ENCODE results near the gene GPD1. TPM values are rescaled to one million over a fixed set of nuclear protein-coding genes. Genes with fewer than 3 reads are reported as not detected.
A peak's percentile ranks its signal among the peaks of the same experiment; 100 is the strongest.

The GPD1 gene
- polyA plus RNA-seq: 100 to 1,000 TPM in 3 of 4 donors, 10 to 100 TPM in 1; 97.1 to 198 (median 157) TPM
- long read RNA-seq, donor 1, transcript GPD1-201 (8 exons, 3,082 nt): major isoform, 102 of 174 reads
- long read RNA-seq, donor 1, partial matches to known transcripts: 59 of 174 reads
- long read RNA-seq, donor 1, other reads (novel, unspliced or antisense): 12 of 174 reads
- long read RNA-seq, donor 2, transcript GPD1-201 (8 exons, 3,082 nt): major isoform, 15 of 23 reads
- long read RNA-seq, donor 2, partial matches to known transcripts: 7 of 23 reads
- long read RNA-seq, donor 2, other reads (novel, unspliced or antisense): 0 of 23 reads
- long read RNA-seq, donor 3, transcript GPD1-201 (8 exons, 3,082 nt): major isoform, 22 of 83 reads
- long read RNA-seq, donor 3, partial matches to known transcripts: 61 of 83 reads
- long read RNA-seq, donor 3, other reads (novel, unspliced or antisense): 0 of 83 reads
- long read RNA-seq, donor 4, partial matches to known transcripts: 0 of 1 reads
- long read RNA-seq, donor 4, other reads (novel, unspliced or antisense): 0 of 1 reads
- long read RNA-seq, donor 5, transcript GPD1-201 (8 exons, 3,082 nt): major isoform, 11 of 52 reads
- long read RNA-seq, donor 5, partial matches to known transcripts: 40 of 52 reads
- long read RNA-seq, donor 5, other reads (novel, unspliced or antisense): 0 of 52 reads
- long read RNA-seq, donor 6, transcript GPD1-201 (8 exons, 3,082 nt): major isoform, 34 of 43 reads
- long read RNA-seq, donor 6, partial matches to known transcripts: 8 of 43 reads
- long read RNA-seq, donor 6, other reads (novel, unspliced or antisense): 0 of 43 reads
- long read RNA-seq, donor 7: 0 reads
- long read RNA-seq, donor 8: 0 reads
- long read RNA-seq, donor 9, transcript GPD1-201 (8 exons, 3,082 nt): major isoform, 14 of 14 reads
- long read RNA-seq, donor 9, partial matches to known transcripts: 0 of 14 reads
- long read RNA-seq, donor 9, other reads (novel, unspliced or antisense): 0 of 14 reads
- long read RNA-seq, donor 10, transcript GPD1-201 (8 exons, 3,082 nt): major isoform, 25 of 51 reads
- long read RNA-seq, donor 10, partial matches to known transcripts: 26 of 51 reads
- long read RNA-seq, donor 10, other reads (novel, unspliced or antisense): 0 of 51 reads

- Histone ChIP-seq H3K9me3 (ENCODE audit: control insufficient read depth in 2 of 2, insufficient read depth in 1 of 2, low read depth in 1 of 2, low read length in 1 of 2) (no peaks in the 10 kb centered on the region), H3K4me1 (ENCODE audit: control insufficient read depth in 3 of 3, insufficient read depth in 2 of 3, low read depth in 1 of 3, low read length in 2 of 3) (peaks cover 2 to 67% (median 11%) of the 10 kb centered on the region in 3 donors), H3K36me3 (ENCODE audit: control insufficient read depth in 3 of 3, insufficient read depth in 2 of 3, low read depth in 1 of 3, low read length in 3 of 3) (peaks cover 0 to 67% (median 11%) of the 10 kb centered on the region in 3 donors), H3K27me3 (ENCODE audit: control insufficient read depth in 3 of 3, insufficient read depth in 3 of 3, low read length in 3 of 3) (no peaks in the 10 kb centered on the region), H3K4me3 (ENCODE audit: low read depth in 1 of 3, low read length in 3 of 3) (peak within 1 kb of the TSS in 2 of 3 donors; percentile 58 to 67), H3K27ac (ENCODE audit: low read depth in 1 of 3, low read length in 2 of 3) (peak within 1 kb of the TSS; percentile 46 to 96 (median 65))
- FAIRE-seq: no peak
- peak; percentile 92 to 94 for DNase-seq
- 4 to 35% (median 26%) methylated on average over 12 to 13 of the region's 13 CpGs for WGBS, 3 donors
Observed at GRCh38 chr12:50103767-50104321, at the start of gene GPD1. Gene GPD1 (plus strand): TSS chr12:50104008. CDS start chr12:50104051, 43 bp downstream.

GRCh38 chr12:50055831-50056638 is 47.8 kb upstream of the GPD1 start:
- H3K4me1 ChIP-seq (ENCODE audit: control insufficient read depth in 3 of 3, insufficient read depth in 2 of 3, low read depth in 1 of 3, low read length in 2 of 3): peaks cover 0 to 22% (median 0%) of the 10 kb centered on the region in 3 donors
- H3K36me3 ChIP-seq (ENCODE audit: control insufficient read depth in 3 of 3, insufficient read depth in 2 of 3, low read depth in 1 of 3, low read length in 3 of 3): peaks cover 0 to 4% (median 0%) of the 10 kb centered on the region in 3 donors
- H3K9me3 ChIP-seq (ENCODE audit: control insufficient read depth in 2 of 2, insufficient read depth in 1 of 2, low read depth in 1 of 2, low read length in 1 of 2): no peaks in the 10 kb centered on the region
- 10 to 13% (median 12%) methylated on average over 17 of the region's 17 CpGs for WGBS, 3 donors
- FAIRE-seq (no peak), DNase-seq (peak; percentile 39 to 77)
- H3K27me3 ChIP-seq (ENCODE audit: control insufficient read depth in 3 of 3, insufficient read depth in 3 of 3, low read length in 3 of 3): peaks cover 5 to 42% (median 5%) of the 10 kb centered on the region in 3 donors
- H3K4me3 ChIP-seq (ENCODE audit: low read depth in 1 of 3, low read length in 3 of 3): no peak overlapping the region
- no peak overlapping the region for H3K27ac ChIP-seq (ENCODE audit: low read depth in 1 of 3, low read length in 2 of 3)

- H3K9me3 ChIP-seq (ENCODE audit: control insufficient read depth in 2 of 2, insufficient read depth in 1 of 2, low read depth in 1 of 2, low read length in 1 of 2): no peaks in the 10 kb centered on the region
- H3K27me3 ChIP-seq (ENCODE audit: control insufficient read depth in 3 of 3, insufficient read depth in 3 of 3, low read length in 3 of 3): peaks cover 5 to 39% (median 5%) of the 10 kb centered on the region in 3 donors
- H3K36me3 ChIP-seq (ENCODE audit: control insufficient read depth in 3 of 3, insufficient read depth in 2 of 3, low read depth in 1 of 3, low read length in 3 of 3): peaks cover 0 to 4% (median 0%) of the 10 kb centered on the region in 3 donors
- no peak for FAIRE-seq
- H3K27ac ChIP-seq (ENCODE audit: low read depth in 1 of 3, low read length in 2 of 3): no peak overlapping the region
- H3K4me3 ChIP-seq (ENCODE audit: low read depth in 1 of 3, low read length in 3 of 3): peak overlapping the region in 1 of 3 donors; percentile 48
- no peak for DNase-seq
- H3K4me1 ChIP-seq (ENCODE audit: control insufficient read depth in 3 of 3, insufficient read depth in 2 of 3, low read depth in 1 of 3, low read length in 2 of 3): peaks cover 0 to 17% (median 0%) of the 10 kb centered on the region in 3 donors
- 18 to 28% (median 23%) methylated on average over 3 of the region's 3 CpGs for WGBS, 3 donors
Observed at GRCh38 chr12:50056639-50056976, 47.2 kb upstream of the GPD1 start.

GRCh38 chr12:50057000-50057841 is 46.6 kb upstream of the GPD1 start, which contains the start of gene ASIC1:
Gene ASIC1 (plus strand): TSS chr12:50057596. CDS start chr12:50058767, 1,171 bp downstream.
- peak within 1 kb of the TSS in 2 of 3 donors; percentile 2 to 32 for H3K27ac ChIP-seq (ENCODE audit: low read depth in 1 of 3, low read length in 2 of 3)
- peak within 1 kb of the TSS; percentile 29 to 61 (median 48) for H3K4me3 ChIP-seq (ENCODE audit: low read depth in 1 of 3, low read length in 3 of 3)
- peaks cover 5 to 34% (median 5%) of the 10 kb centered on the region in 3 donors for H3K27me3 ChIP-seq (ENCODE audit: control insufficient read depth in 3 of 3, insufficient read depth in 3 of 3, low read length in 3 of 3)
- no peak for FAIRE-seq
- WGBS, 3 donors: 0 to 1% (median 1%) methylated on average over 26 to 88 of the region's 88 CpGs
- peaks cover 0 to 14% (median 0%) of the 10 kb centered on the region in 3 donors for H3K4me1 ChIP-seq (ENCODE audit: control insufficient read depth in 3 of 3, insufficient read depth in 2 of 3, low read depth in 1 of 3, low read length in 2 of 3)
- no peaks in the 10 kb centered on the region for H3K9me3 ChIP-seq (ENCODE audit: control insufficient read depth in 2 of 2, insufficient read depth in 1 of 2, low read depth in 1 of 2, low read length in 1 of 2)
- DNase-seq: peak; percentile 43 to 82
- peaks cover 0 to 4% (median 0%) of the 10 kb centered on the region in 3 donors for H3K36me3 ChIP-seq (ENCODE audit: control insufficient read depth in 3 of 3, insufficient read depth in 2 of 3, low read depth in 1 of 3, low read length in 3 of 3)

- no peak for FAIRE-seq
- WGBS, 3 donors: 18 to 25% (median 23%) methylated on average over 22 to 30 of the region's 30 CpGs
- no peaks in the 10 kb centered on the region for H3K9me3 ChIP-seq (ENCODE audit: control insufficient read depth in 2 of 2, insufficient read depth in 1 of 2, low read depth in 1 of 2, low read length in 1 of 2)
Observed at GRCh38 chr12:50057896-50058670, 45.7 kb upstream of the GPD1 start.

GRCh38 chr12:50058743-50059312 is 45.0 kb upstream of the GPD1 start:
- DNase-seq: no peak
- Histone ChIP-seq H3K4me3 (ENCODE audit: low read depth in 1 of 3, low read length in 3 of 3) (no peak overlapping the region), H3K36me3 (ENCODE audit: control insufficient read depth in 3 of 3, insufficient read depth in 2 of 3, low read depth in 1 of 3, low read length in 3 of 3) (peaks cover 0 to 4% (median 0%) of the 10 kb centered on the region in 3 donors), H3K27me3 (ENCODE audit: control insufficient read depth in 3 of 3, insufficient read depth in 3 of 3, low read length in 3 of 3) (peaks cover 5 to 34% (median 5%) of the 10 kb centered on the region in 3 donors), H3K4me1 (ENCODE audit: control insufficient read depth in 3 of 3, insufficient read depth in 2 of 3, low read depth in 1 of 3, low read length in 2 of 3) (peaks cover 0 to 14% (median 0%) of the 10 kb centered on the region in 3 donors), H3K27ac (ENCODE audit: low read depth in 1 of 3, low read length in 2 of 3) (no peak overlapping the region), H3K9me3 (ENCODE audit: control insufficient read depth in 2 of 2, insufficient read depth in 1 of 2, low read depth in 1 of 2, low read length in 1 of 2) (no peaks in the 10 kb centered on the region)
- WGBS, 3 donors: 85 to 88% (median 87%) methylated on average over 15 of the region's 15 CpGs
- FAIRE-seq: no peak

More at GRCh38 chr12:50057896-50058670, 45.7 kb upstream of the GPD1 start:
- Histone ChIP-seq H3K4me3 (ENCODE audit: low read depth in 1 of 3, low read length in 3 of 3) (peak overlapping the region; percentile 29 to 61 (median 34)), H3K27ac (ENCODE audit: low read depth in 1 of 3, low read length in 2 of 3) (no peak overlapping the region), H3K27me3 (ENCODE audit: control insufficient read depth in 3 of 3, insufficient read depth in 3 of 3, low read length in 3 of 3) (peaks cover 5 to 34% (median 5%) of the 10 kb centered on the region in 3 donors), H3K4me1 (ENCODE audit: control insufficient read depth in 3 of 3, insufficient read depth in 2 of 3, low read depth in 1 of 3, low read length in 2 of 3) (peaks cover 0 to 14% (median 0%) of the 10 kb centered on the region in 3 donors), H3K36me3 (ENCODE audit: control insufficient read depth in 3 of 3, insufficient read depth in 2 of 3, low read depth in 1 of 3, low read length in 3 of 3) (peaks cover 0 to 4% (median 0%) of the 10 kb centered on the region in 3 donors)
- DNase-seq: no peak
